SK-MEL-5 (cell line): ENCODE measurements around the gene GBX1. TPM values are rescaled to one million over a fixed set of nuclear protein-coding genes. Genes with fewer than 3 reads are reported as not detected.

Experiments used
- DNase-seq: peaks from one replicate; pipeline ENCODE4 v3.0.0-alpha.2; 2016; ENCODE audit warnings: low read depth, low spot score
- in situ Hi-C: cut with HindIII; loops from 2 replicates; pipeline ENCODE4 v1.10.0; 2016; ENCODE audit warnings: low sequenced_read_pairs, high pct_unique_total_duplicates, low pct_unique_long_range_greater_than_20kb
- total RNA-seq: library from RNA; depleted of rRNA; stranded (reverse); fragments of >200 nt; shearing (Covaris generic); gene quantifications from 2 replicates; pipeline ENCODE4 v1.2.3, GENCODE V29; 2014

The GBX1 gene
- total RNA-seq, 1 experiment from 2014 or later, result not detected

GRCh38 chr7:151115121-151115835 lies 52.2 kb downstream of the GBX1 start:
- no peak for DNase-seq
- in situ Hi-C loops, result no loop called here

GRCh38 chr7:151114151-151115090 lies 53.1 kb downstream of the GBX1 start:
- in situ Hi-C loops, result no loop called here
- DNase-seq, result no peak

GRCh38 chr7:151113344-151114150 lies 53.9 kb downstream of the GBX1 start:
- no peak for DNase-seq
- in situ Hi-C loops, result no loop called here

- DNase-seq, result peak; percentile 86
- in situ Hi-C loops, result no loop called here
These were observed 56.4 kb downstream of the GBX1 start for GRCh38 chr7:151110941-151111645.

- DNase-seq, result no peak
- in situ Hi-C loops, result no loop called here
These were observed 57.1 kb downstream of the GBX1 start for GRCh38 chr7:151110236-151110940.

- in situ Hi-C loops, result no loop called here
- no peak for DNase-seq
These were observed 58.1 kb downstream of the GBX1 start for GRCh38 chr7:151109094-151110048.

GRCh38 chr7:151107882-151108281 lies 59.6 kb downstream of the GBX1 start:
- in situ Hi-C loops, result no loop called here

GRCh38 chr7:151104411-151105235 lies 62.9 kb downstream of the GBX1 start:
- in situ Hi-C loops, result no loop called here
- no peak for DNase-seq

More at GRCh38 chr7:151107882-151108281, 59.6 kb downstream of the GBX1 start:
- DNase-seq, result no peak

- in situ Hi-C loops, result no loop called here
- DNase-seq, result no peak
These were observed 63.5 kb downstream of the GBX1 start for GRCh38 chr7:151103973-151104372.

GRCh38 chr7:151102991-151103390 lies 64.5 kb downstream of the GBX1 start:
- in situ Hi-C loops, result no loop called here
- DNase-seq, result no peak

- no peak for DNase-seq
- in situ Hi-C loops, result no loop called here
These were observed 65.7 kb downstream of the GBX1 start for GRCh38 chr7:151101621-151102396.

GRCh38 chr7:151100921-151101320 lies 66.6 kb downstream of the GBX1 start:
- DNase-seq, result no peak
- in situ Hi-C loops, result no loop called here

- in situ Hi-C loops, result no loop called here
- no peak for DNase-seq
These were observed 67.8 kb downstream of the GBX1 start for GRCh38 chr7:151099486-151100211.
